ENCODE measurements around the gene SPC25.
"Not testable (repeated sequence)": the region's sequence is repeated elsewhere in the genome, so short reads cannot be mapped to it uniquely, and the experiment has no call there.

SPC25 gene, protein sequence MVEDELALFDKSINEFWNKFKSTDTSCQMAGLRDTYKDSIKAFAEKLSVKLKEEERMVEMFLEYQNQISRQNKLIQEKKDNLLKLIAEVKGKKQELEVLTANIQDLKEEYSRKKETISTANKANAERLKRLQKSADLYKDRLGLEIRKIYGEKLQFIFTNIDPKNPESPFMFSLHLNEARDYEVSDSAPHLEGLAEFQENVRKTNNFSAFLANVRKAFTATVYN

GRCh38 chr2:168890006-168890782 lies at the start of gene SPC25:
SPC25 (minus strand) TSS chr2:168890430; CDS start chr2:168889519, 911 bp downstream.
- DNase-seq (ENCODE audit: low read depth, low spot score), result peak; percentile 95

- DNase-seq (ENCODE audit: low read depth, low spot score), result no peak
These were observed 49.7 kb upstream of the SPC25 start for GRCh38 chr2:168939918-168940317.

DNA sequence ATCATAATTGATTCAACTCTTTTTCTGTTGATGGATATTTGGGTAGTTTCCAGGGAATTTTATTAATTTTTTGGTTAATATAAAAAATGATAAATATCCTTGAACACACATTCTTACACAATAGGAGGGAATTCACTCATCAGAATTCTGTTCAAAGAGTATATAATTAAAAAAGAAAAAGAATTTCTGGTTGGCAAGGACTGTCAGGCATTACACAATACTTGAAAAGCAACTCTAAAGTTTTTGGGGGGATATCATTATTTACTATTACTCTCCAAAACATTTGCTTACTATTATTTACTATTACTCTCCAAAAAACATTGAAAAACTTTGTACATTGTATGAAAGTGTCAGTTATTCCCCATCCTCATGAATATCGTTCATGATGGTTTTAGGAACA lies 48.8 kb upstream of the SPC25 start:
- no peak for DNase-seq (ENCODE audit: low read depth, low spot score)

DNA sequence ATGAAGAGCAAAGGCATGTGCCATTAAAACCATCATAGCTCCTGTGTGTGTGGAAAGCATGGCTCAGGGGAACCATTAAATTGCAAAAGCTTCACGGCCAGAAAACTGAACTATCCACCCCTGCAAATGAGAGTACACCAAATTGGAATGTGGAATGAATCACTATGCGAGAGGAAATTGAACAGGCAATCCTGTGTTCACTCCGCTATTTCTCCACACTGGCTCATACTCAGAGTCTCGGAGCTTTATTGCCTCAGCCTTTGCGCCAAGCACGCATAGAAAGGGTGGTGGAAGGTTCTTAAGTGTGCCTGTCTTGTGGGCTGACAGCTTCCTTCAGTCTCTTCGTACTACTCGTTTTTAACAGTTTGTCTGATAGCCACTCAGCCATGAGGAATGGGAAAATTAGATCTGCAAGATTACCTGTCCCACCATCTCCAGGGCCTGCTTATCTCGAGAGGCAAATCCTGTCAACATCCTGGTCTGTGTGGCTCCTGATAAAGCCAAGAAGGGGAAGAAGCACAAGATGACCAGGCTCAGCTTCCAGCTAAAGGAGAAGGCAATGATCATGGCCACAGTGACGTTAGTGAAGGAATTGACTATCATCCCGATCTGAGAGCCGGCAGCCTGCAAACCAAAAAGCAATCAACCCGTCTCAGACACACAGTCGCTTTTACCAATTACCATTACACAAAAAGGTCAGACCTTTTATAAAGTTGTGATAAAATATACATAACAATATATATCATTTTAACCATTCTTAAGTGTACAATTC lies 45.8 kb upstream of the SPC25 start:
- DNase-seq (ENCODE audit: low read depth, low spot score), result peak; percentile 14

DNA sequence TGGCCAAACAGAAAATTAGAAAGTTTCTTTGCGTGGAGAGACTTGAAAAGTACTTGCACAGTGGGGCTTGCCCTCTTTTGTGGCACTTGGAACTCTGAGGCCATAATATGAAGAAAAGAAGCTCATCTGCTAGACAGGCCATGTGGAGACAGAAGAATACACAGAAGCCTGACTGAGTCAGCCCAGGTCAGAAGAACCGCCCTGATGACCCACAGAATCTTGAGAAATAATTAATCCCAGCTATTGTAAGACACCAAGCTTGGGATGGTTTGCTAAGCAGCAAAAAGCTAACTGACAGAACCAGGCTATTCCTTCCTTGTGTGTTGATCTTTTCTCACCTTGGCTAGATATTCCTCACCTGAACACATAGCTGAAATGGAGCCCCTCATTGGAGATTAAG lies 44.6 kb upstream of the SPC25 start:
- no peak for DNase-seq (ENCODE audit: low read depth, low spot score)

DNA sequence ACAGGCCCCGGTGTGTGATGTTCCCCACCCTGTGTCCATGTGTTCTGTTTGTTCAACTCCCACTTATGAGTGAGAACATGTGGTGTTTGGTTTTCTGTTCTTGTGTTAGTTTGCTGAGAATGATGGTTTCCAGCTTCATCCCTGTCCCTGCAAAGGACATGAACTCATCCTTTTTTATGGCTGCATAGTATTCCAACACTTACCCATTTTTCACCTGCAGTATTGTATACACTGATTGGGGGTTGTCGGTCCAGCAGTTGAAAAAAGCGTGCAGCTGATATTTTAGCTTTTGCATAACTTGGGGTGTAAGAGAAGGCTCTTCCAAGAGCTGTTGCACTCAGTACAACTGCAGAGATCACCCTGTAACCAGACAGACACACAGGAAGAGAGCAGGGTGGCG lies 41.9 kb upstream of the SPC25 start:
- DNase-seq (ENCODE audit: low read depth, low spot score), result not testable (repeated sequence)

- no peak for DNase-seq (ENCODE audit: low read depth, low spot score)
These were observed 40.0 kb upstream of the SPC25 start for GRCh38 chr2:168930242-168930641.

GRCh38 chr2:168929031-168929430 lies 38.8 kb upstream of the SPC25 start:
- DNase-seq (ENCODE audit: low read depth, low spot score), result no peak

- DNase-seq (ENCODE audit: low read depth, low spot score), result no peak
These were observed 38.0 kb upstream of the SPC25 start for GRCh38 chr2:168928113-168928831.

- no peak for DNase-seq (ENCODE audit: low read depth, low spot score)
These were observed 36.6 kb upstream of the SPC25 start for GRCh38 chr2:168926621-168927386.

DNA sequence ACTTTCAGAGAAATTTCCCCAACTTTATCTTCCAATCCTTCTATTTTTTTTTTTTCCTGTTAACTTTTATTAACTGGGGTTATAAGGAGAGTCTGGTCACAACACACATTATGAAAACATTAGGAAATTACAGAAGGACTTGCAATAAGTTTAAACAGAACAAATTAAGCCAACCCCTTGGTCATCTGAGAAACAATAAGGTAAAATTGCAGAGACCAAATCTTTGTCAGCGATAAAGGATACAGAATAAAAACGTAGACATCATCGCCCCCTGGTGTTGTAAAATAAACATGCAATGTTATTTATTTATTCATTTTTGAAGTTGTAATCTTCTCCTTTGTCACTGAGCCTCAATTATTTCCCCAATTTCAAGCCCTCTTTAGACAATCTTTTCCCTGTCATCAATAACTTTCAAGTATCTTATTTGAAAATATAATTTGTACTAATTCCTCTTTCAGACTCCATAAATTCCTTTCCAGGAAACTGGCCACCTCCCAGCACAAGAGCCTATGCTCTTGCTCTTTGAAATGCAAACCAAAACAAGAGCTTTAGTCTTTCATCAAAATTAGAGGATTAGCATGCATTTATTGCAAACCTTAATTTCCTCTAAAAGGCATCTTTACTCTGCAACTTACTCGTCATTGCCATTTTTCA lies 30.4 kb upstream of the SPC25 start:
- no peak for DNase-seq (ENCODE audit: low read depth, low spot score)

- no peak for DNase-seq (ENCODE audit: low read depth, low spot score)
These were observed 26.1 kb upstream of the SPC25 start for GRCh38 chr2:168916331-168916675.

GRCh38 chr2:168915441-168916330 lies 25.5 kb upstream of the SPC25 start:
- DNase-seq (ENCODE audit: low read depth, low spot score), result no peak

- DNase-seq (ENCODE audit: low read depth, low spot score), result no peak
These were observed 23.3 kb upstream of the SPC25 start for GRCh38 chr2:168913495-168913894.

DNA sequence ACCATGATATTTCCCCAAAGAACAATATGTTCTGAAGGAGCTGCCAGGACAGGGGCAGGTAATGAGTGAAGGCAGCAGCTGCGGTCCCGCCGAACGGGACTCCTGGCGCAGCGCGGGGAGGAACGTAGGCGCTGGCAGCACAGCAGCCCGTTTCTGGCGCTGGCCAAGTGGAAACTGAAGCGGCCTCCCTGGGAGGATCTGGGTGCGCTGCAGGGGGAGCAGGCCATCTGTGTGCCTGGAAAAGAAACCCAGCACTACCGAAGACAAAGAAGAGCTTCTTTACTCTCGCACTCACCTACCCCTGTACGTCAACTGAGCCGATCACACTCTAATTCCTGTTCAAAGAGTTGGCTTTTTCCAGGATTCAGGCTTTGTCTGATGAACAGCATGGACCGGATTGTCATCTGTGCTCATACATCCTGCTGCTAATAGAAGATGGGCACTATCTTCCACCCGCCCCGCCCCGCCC lies 22.7 kb upstream of the SPC25 start:
- DNase-seq (ENCODE audit: low read depth, low spot score), result peak; percentile 70

DNA sequence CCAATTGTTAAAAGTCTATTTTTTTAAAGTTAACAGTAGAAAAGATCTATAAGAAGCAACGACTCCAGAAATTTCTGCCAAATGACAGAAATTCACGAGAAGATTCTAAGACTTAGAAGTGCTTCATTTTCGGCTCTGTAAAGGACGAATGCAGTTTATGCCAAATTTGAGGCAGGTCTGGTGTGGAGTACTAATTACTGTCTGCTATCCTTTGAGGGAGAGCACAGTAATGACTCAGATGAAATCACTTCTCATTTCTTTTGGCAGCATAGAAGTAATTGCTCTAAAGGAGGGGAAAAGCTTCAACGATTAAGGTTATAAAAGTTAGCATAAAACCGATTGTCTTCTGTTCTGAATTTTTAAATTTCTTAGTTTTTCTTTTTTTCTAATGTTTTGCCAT lies 22.2 kb upstream of the SPC25 start:
- DNase-seq (ENCODE audit: low read depth, low spot score), result no peak

GRCh38 chr2:168910330-168910729 lies 20.1 kb upstream of the SPC25 start:
- DNase-seq (ENCODE audit: low read depth, low spot score), result peak; percentile 12

DNA sequence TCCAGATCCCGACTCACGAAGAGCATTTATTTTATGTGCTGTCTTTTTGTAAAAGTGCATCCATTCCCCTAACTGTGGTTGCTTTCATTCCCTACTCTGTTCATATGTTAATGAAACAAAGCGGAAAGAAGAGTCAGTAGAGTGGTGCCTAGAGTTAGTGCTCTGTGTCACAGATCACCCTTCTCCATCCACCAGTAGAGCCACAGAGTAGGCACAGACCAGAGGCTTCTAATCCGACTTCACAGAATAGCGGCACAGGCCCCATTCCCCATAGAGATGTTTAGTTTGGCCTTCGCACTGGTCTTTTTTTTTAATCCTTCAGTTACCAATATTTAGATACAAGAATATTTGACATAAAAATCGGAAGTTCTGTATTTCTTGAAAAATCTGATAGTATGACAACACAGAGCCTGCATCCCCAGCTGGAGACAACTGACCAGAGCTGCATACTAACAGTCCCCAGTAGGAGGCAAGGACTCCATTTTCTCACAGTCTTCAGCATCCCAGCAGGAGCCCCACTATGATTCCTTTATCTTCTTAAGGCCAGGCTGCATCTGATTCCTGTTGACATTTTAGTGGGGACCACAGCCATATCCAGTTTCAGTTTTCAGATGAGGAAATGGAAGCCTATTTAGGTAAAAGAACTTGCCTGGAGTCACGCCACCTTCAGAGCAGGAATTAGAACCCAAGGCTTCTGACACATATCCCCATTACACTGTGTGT lies 17.9 kb upstream of the SPC25 start:
- peak; percentile 27 for DNase-seq (ENCODE audit: low read depth, low spot score)

- DNase-seq (ENCODE audit: low read depth, low spot score), result no peak
These were observed 14.1 kb upstream of the SPC25 start for GRCh38 chr2:168904358-168904757.
